Measurements from ENCODE around the gene ZFYVE21. TPM values are rescaled to one million over a fixed set of nuclear protein-coding genes. Genes with fewer than 3 reads are reported as not detected.
"Not testable (repeated sequence)": the region's sequence is repeated elsewhere in the genome, so short reads cannot be mapped to it uniquely, and the experiment has no call there.

ZFYVE21 gene
- total RNA-seq, 2 donors from 2014 or later = 43.7 to 71.6 TPM

- Histone ChIP-seq H3K27ac (peak overlapping the region in 1 of 2 donors; percentile 9), H3K36me3 (peaks cover 21% of the 10 kb centered on the region), H3K4me1 (peaks cover 0 to 5% of the 10 kb centered on the region in 2 donors), H3K4me3 (no peak overlapping the region), H3K9me3 (no peaks in the 10 kb centered on the region), H3K27me3 (no peaks in the 10 kb centered on the region)
- no peak for TF ChIP-seq CTCF (IDR thresholded peaks at IDR 0.05)
- DNase-seq (ENCODE audit: low spot score) = no peak
These were observed 57.9 kb downstream of the ZFYVE21 start for GRCh38 chr14:103773521-103773920.

- no peak overlapping the region for H3K4me3 ChIP-seq
- peaks cover 29% of the 10 kb centered on the region for H3K36me3 ChIP-seq
- H3K4me1 ChIP-seq = no peaks in the 10 kb centered on the region
- no peak for DNase-seq (ENCODE audit: low spot score)
- no peaks in the 10 kb centered on the region for H3K9me3 ChIP-seq
- no peak for TF ChIP-seq CTCF (IDR thresholded peaks at IDR 0.05)
- no peak overlapping the region for H3K27ac ChIP-seq
- no peaks in the 10 kb centered on the region for H3K27me3 ChIP-seq
These were observed 59.9 kb downstream of the ZFYVE21 start for GRCh38 chr14:103775506-103775905.

GRCh38 chr14:103776319-103776718 lies 60.7 kb downstream of the ZFYVE21 start:
- not testable (repeated sequence) for H3K4me1 ChIP-seq; H3K4me3 ChIP-seq; DNase-seq (ENCODE audit: low spot score); H3K27me3 ChIP-seq; H3K9me3 ChIP-seq; H3K27ac ChIP-seq
- peaks cover 37% of the 10 kb centered on the region for H3K36me3 ChIP-seq

- Histone ChIP-seq H3K36me3 (peaks cover 56% of the 10 kb centered on the region), H3K4me3 (no peak overlapping the region)
- TF ChIP-seq CTCF (IDR thresholded peaks at IDR 0.05) = no peak
These were observed 66.8 kb downstream of the ZFYVE21 start for GRCh38 chr14:103782376-103782775.

More at GRCh38 chr14:103782376-103782775, 66.8 kb downstream of the ZFYVE21 start:
- Histone ChIP-seq H3K27me3 (no peaks in the 10 kb centered on the region), H3K9me3 (no peaks in the 10 kb centered on the region), H3K27ac (no peak overlapping the region), H3K4me1 (no peaks in the 10 kb centered on the region)
- DNase-seq (ENCODE audit: low spot score) = no peak

Other genes with a start within 250 kb of the ZFYVE21 start
- gene CKB, start 193.0 kb upstream of the ZFYVE21 start, total RNA-seq = 100 to 1,000 TPM; 546 to 707 TPM
- 1 to 10 TPM; 4.4 to 7.4 TPM for gene TRMT61A, start 186.6 kb upstream of the ZFYVE21 start, total RNA-seq
- 10 to 100 TPM; 16.1 to 17.7 TPM for gene BAG5, start 153.2 kb upstream of the ZFYVE21 start, total RNA-seq
- gene COA8, start 152.8 kb upstream of the ZFYVE21 start, total RNA-seq = 10 to 100 TPM; 21.3 to 53.2 TPM
- 100 to 1,000 TPM; 185 to 201 TPM for gene KLC1, start 86.6 kb upstream of the ZFYVE21 start, total RNA-seq
- 1 to 10 TPM; 2.1 to 3.6 TPM for gene XRCC3, start 359 bp upstream of the ZFYVE21 start, total RNA-seq
- 10 to 100 TPM; 45.7 to 47.8 TPM for gene PPP1R13B, start 131.8 kb downstream of the ZFYVE21 start, total RNA-seq
- 10 to 100 TPM in 1 of 2 donors, 1 to 10 TPM in 1; 8.6 to 20.8 TPM for gene TDRD9, start 212.6 kb downstream of the ZFYVE21 start, total RNA-seq
- gene RD3L, start 226.7 kb downstream of the ZFYVE21 start, total RNA-seq = 10 to 100 TPM in 1 of 2 donors, 1 to 10 TPM in 1; 7.6 to 25.2 TPM